GM19324 (cell line): ENCODE results near the gene RHOT2.

ENCODE experiments used
- ATAC-seq: cut with Tn5 transposase; IDR thresholded peaks from one replicate; pipeline ENCODE4 v1.9.1; 2021; ENCODE audit warnings: mild to moderate bottlenecking, moderate library complexity; ENCODE audit not compliant: unreplicated experiment, low FRiP score

RHOT2 gene

DNA sequence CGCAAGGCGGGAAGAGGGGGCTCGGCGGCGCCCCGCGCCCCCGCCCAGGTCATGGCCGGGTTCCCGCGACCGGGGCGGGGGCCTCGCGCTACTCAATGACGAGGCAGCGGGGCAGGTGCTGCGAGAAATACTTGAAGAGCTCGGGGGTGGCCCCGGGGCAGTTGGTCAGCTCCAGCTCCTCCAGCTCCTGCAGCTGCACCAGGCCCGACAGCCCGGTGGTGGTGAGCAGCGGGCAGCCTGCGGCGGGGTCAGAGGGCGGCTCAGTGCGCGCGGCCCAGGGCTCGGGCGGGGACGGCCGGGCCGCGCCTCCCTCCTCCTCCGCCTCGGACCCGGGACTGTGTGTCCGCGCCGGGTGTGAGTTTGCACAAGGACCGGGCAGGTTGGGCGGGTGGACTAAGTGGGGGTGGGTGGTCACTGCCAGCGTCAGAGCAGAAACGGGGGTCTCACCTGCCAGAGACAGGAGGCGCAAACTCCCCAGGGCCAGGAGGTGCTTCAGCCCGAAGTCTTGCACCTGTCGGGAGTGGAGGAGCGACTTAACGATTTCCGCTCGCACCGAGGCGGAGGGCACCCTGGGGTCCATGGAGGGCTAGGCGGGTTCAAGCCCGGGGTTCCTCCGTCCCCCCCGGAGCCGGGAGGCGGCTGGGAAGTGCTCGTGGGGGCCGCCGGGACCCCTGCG, 26.4 kb downstream of the RHOT2 start:
- ATAC-seq: no peak

DNA sequence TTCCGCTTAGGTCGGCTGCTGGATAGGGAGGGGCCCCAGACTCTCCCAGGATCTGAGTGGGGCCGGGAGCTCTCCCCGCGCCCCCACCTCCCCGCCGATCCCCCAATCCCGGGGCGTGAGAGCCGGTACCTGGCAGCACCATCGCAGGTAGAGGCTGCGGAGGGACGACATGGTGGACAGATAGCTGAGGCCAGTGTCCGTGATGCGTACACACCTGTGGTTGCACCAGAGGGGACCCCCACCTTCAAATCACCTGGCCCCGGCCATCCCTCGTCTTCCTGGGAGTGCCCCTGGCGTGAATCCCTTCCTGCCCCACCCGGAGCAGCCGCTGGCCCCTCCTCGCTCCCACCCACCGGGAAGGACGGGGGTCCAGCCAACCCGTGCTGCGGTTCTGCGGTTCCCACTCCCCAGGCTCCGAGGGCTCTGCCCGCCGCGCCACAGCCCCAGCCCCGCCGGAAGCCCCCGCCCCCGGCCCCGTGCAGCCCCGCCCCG, 27.0 kb downstream of the RHOT2 start:
- no peak for ATAC-seq

DNA sequence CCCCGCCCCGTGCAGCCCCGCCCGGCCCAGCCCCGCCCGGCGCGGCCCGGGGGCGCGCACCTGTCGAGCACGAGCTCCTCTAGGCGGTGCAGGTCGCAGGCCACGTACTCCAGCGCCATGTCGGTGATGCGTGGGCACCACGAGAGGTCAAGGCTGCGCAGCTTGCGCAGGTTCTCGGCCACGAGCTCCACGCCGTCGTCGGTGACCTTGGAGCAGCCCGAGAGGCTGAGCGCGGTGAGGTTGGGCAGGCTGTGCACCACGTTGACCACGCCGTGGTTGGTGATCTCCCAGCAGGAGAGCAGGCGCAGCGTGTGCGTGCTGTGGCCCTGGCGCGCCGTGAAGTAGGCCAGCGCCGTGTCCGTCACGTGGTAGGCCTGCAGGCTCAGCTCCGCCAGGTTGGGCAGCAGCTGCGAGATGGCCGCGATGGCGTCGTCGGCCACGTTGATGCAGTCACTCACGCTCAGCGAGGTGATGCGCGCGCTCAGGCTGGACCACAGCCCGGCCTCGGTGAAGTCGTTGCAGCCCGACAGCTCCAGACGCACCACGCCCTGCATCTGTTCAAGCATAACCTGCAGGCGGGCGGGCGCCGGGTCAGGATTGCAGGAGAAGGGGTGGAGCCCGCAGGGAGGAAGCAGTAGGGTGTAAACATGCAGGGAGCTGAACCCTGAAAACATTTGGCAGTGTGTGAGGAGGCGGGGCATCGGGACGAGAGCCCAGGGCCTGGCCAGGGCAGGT, 27.6 kb downstream of the RHOT2 start:
- ATAC-seq: no peak

DNA sequence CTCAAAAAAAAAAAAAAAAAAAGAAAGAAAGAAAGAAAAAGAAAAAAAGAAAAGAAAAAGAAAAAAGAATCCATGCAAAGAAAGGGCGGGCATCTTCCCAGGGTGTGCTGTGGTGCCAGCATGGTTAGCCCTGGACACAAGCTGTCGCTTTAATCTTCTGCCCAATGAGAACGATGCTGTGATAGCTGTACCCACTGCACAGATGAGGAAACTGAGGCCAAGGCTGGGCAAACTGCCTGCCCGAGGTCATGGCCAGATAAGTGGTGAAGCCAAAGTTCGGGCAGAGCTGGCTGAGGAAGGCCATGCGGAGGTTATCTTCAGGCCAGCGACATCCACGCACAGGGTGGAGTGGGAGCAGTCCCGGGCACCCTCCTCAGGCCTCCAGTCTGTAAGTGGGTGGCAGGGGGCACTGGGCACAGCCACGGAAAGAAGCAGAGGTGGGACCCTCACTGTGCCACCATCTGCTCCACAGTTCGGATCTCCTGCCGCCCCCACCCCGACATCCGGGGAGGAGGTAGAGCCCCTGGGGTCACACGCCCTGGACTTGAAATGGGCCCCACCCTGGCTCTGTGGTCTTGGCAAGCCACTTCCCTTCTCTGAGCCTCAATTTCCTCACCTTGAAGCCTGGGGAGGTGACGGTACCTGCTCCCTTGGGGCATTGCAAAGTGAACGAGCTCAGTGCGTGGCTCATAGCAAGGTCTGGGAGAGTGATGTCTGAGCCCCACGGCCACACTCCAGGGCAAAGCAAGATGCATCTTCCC, 31.2 kb downstream of the RHOT2 start:
- no peak for ATAC-seq

DNA sequence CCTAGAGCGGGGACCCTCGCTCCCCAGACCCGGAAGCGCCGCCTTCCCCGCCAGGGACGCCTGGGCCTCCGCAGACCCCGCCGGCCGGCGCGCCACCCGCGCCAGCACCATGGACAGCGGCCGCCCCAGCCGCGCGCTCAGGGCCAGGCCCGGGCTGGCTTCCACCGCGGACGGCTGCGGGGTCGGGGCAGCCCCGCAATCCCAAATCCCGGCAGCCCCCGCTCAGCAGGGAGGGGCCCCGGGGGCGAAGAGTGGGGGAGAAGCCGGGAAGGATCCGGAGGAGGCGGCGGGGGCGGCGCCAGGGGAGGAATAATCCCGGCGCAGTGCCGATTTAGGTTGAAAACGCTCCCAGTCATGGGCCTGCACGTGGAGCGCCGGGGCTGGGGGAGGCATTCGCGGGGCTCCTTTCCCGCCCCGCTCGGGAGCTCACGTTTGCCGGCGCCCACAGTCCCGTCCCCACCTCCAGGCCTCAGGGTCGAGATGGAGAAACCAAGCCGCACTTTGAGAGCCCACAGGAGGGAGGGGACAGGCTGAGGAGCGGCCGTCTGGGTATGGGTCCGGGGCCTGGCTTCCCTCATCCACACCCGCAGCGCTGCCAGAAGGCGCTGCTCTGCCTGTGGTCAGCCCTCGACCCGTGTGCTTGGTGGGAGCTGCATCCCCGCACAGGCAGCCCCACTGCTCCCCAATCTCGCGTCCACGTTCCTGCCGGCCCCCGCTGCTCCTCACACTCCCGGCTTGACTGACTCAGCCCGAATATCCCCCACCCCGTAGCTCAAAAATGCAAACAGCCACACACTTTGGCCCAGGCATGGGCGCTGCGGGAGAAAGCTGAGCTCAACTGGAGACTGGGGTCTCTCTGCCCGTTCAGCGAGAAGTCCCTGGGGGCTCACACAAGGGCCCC, 33.0 kb downstream of the RHOT2 start:
- no peak for ATAC-seq

DNA sequence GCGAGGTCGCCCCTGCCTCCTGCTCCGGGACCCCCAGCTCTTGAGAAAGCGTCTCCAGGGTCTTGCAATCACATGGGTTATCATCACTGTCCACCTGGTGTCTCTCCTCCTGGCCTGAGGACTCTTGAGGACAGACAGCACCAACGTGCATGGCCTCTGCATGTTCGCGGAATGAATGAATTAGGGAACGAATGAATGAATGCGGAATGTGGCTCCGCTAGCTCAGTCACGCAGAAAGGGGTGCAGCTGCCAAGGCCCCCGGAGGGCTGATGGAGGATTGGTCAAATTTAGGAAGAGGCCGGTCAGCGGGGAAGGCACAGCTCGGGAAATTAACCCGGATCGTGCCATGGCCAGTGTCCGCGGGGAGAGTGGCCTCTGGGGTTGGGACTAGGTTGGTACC, 34.4 kb downstream of the RHOT2 start:
- ATAC-seq: no peak

DNA sequence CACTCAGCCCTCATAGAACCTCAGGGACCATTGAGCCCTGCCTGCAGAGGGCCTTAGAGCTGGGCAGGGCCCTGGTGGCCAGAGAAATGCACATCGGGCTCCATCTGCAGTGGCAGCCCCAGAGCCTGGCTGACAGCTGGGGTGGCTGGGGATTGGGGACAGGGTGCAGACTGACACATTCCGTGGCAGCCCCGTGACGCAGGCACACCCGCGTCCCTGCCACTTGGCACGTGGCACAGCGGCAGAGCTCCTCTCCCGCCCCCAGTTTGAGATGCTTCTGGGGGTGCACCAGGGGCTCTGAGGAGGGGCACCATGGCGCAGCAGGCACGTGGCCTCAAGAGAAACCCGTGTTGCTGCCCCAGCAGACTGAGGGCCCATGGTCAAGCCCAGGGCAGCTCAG, 35.5 kb downstream of the RHOT2 start:
- no peak for ATAC-seq

DNA sequence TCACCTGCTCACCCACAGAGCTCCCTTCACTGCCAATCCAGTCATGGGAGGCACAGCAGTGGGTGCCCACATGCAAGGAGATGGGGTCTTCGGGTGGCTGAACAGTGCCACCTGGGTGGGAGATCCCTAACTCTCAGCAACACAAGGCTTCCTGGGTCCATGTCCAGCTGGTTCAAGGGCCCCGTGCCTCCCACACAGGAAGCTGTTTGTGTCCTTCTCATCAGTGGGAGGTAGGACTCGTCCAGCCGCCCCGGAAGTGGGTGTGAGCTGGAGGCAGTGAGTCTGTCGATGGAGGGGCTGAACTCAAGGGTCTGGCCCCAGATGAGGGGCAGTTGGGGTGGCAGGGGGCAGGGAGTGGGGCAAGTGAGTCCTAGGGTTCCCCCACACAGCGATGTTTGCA, 36.1 kb downstream of the RHOT2 start:
- no peak for ATAC-seq

DNA sequence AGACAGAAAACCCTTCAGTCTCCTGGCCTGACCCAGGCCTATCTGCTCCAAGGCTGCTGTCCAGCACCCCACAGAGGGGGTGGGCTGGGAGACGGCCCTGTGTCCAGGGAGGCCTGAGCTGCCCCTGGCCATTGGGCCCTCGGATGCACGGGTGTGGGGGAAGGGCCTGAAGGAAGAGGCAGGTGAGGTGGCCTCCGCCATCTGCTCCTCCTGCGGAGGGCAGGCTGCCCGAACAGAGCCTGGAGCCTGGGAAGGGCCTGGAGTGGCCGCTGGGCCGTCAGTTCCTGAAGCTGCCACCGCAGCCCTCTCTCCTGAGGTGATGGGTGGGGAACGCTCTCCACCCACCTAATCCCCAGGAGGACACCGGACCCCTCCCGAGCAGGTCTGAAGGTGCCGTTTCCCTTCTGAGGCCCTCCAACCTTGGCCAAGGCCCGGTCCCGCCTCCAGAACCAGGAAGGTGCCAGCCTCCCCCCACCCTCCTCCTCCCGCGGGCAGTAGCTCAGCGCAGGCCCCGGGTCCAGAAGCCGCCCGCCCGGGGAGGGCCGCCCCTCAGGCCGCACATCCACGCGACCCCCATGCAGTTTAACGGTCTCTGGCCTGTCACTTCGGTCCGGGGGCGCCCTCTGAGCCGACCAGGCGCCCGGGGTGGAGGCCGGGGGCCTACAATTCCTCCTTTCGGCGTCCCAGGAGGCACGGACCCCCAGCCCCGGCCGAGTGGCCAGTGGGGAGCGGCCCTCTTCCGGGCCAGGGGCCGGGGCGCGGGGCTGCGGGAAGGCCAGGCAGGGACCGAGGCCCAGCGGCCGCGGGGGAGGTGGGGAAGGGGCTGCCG, 36.8 kb downstream of the RHOT2 start:
- ATAC-seq: no peak

DNA sequence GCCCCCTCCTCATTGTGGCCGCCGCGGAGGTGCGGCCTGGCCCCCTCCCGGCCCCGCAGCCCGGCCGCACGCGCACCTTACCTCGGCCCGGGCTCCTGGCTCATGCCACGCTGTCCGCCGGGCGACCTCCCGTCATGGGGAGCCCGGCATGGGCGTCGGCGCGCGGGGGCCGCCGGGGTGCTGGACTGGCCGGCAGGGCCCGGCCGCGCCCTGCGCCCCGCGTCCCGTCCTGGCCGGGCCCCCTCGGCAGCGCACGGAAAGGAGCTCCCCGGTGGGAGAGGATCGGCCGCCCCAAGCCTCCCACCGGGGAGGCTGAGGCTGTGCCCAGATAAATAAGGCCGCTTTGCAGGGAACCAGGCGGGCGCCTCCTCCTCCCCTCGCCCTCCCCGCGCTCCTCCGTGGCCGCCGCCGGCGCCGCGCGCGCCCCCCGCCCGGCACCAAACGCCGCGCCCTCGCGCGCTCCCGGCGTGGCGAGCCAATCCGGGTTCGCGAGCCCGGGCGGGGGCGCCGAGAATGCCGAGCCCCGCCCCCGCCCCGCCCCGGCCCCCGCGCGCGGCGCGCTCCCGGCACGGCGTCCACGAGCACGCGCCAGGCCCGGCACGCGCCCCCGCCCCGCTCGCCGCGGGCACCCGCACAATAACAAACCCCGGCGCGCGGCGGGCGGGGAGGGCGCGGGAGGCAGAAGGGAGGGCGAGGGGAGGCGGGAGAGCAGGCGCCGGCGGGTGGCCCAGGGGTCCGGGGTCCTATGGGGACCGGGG, 37.7 kb downstream of the RHOT2 start, which contains the start of gene FBXL16:
Gene FBXL16 (minus strand): TSS at position 371 of the 758 bp plus-strand sequence. CDS start 8,396 bp downstream, outside the sequence.
- no peak for ATAC-seq

DNA sequence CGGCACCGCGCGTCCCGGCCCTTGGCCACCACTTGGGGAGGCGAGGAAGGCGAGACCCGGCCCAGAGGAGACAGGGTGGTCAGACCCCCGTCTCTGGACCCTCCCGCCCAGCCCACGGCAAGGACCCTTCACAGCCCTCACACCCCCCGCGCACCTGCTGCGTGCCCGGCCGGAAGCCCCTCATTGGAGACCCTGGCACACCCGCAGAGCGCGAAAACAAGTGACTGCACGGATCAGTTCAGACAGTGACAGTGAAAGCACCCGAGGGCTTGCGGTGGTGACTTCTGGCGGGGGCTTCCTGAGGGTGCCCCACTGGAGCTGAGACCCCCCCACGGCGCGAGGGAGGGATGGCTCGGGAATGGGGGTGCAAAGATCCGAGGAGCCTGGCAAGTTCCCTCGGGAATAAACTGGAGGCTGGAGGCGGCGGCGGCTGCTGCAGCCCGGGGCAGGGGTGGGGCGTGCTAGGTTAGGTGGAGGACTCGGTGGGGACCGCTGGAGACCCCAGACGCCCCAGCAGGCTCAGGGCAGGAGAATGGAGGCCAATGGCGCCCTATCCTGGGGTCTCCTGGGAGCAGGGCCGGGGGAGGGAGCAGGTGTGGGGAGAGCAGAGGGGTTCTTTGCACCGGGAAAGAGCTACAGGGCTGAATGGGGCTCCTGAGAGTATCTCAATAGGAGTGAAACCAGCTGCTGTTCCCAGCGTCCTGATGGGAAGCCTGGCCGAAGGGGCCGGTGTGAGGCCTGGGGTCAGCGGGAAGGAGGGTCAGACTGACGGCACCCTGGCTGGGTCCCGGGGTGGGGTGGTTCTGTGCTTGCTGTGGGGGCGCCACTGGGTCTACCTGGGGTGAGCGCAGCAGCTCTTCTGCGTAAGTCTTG, 38.5 kb downstream of the RHOT2 start:
- ATAC-seq: no peak

DNA sequence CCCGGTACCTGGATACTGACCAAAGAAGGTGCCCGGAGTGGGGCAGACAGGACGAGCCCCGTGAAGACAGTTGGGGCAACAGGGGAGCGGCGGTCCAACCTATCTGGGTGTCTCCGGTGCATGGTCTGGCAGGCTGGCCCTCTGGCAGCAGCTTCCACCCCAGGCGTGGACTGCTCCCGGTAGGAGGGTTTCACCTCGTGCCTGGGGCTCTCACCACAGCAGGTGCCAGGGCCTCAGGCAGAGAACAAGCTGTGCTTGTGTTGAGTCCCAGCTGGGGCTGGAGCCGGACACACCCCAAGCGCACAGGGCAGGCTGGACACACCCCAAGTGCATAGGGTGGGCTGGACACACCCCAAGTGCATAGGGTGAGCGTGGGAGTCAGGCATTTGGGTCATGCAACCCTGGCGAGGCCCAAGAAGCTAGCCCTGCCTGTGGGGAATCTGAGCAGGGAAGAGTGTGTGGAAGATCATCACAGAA, 39.2 kb downstream of the RHOT2 start:
- ATAC-seq: no peak

DNA sequence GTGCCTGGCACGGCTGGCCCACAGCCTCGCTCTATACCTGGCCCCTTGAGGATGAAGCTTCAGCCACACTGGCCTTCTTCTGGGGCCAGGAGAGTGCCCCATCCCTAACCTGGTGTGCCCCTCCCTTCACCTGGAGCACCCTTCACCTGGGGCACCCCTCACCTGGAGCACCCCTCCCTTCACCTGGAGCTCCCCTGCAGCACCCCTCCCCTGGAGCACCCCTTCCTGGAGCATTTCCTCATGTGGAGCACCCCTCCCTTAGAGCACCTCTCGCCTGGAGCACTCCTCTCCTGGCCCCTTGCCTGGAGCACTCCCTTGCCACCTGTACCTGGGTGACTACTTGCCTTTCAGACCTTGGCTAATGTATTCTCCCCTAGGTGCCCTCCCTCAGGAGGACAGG, 40.1 kb downstream of the RHOT2 start:
- ATAC-seq: no peak

DNA sequence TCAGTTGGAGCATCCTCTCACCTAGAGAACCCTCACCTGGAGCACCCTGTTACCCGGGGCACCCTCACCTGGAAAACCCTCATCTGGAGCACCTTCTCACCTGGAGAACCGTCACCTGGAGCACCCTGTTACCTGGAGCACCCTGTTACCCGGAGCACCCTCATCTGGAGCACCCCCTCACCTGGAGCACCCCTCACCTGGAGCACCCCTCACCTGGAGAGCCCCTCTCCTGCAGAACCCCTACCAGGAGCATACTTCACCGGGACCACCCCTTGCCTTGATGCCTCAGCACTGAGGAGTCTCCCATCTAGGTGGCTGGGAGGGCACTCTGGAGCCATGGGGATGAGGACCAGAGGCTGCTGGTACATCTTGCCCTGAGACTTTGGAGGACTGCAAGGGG, 41.0 kb downstream of the RHOT2 start:
- ATAC-seq: no peak

DNA sequence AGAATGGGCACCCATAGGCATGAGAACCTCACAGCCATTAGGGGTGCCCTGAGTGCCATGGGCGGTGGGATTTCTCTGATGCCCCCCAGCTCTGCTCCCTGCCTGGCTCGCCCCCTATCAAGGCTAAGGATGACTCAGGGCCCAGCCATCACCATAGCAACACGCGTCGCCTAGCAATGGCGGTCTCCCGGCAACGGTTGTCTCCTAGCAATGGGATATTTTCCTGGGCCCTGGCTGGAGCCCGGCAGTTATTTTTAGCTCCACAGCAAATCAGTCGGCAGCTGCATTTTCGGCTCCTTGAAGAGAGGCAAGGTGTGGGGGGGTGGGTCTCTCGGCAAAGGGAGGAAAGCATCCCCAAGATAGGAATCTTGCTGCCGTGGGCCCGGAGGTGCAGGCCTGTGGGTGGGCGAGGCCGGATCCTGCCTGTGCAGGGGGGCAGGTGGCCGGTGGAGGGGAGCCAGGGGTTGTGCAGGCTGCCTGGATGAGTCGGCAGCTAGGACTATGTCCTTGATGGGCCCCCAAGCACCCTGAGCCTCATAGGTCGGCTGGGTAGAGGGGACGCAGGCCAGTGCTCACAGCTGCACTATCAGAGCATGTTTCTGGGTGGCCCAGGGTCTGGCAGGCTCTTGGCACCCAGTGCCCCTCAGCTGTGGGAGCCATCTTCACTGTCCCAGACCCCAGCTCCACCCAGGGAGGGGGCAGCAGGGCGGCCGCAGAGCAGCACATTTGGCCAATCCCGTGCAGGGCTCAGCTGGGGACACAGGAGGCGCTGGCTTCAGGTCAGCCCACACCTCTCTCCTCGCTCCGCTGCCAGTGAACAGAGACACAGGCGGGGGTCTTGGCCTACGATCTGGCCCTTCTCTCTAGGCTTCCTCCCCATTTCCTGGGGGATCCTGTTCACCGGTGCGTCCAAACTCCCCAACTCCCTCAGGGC, 41.9 kb downstream of the RHOT2 start:
- ATAC-seq: no peak

DNA sequence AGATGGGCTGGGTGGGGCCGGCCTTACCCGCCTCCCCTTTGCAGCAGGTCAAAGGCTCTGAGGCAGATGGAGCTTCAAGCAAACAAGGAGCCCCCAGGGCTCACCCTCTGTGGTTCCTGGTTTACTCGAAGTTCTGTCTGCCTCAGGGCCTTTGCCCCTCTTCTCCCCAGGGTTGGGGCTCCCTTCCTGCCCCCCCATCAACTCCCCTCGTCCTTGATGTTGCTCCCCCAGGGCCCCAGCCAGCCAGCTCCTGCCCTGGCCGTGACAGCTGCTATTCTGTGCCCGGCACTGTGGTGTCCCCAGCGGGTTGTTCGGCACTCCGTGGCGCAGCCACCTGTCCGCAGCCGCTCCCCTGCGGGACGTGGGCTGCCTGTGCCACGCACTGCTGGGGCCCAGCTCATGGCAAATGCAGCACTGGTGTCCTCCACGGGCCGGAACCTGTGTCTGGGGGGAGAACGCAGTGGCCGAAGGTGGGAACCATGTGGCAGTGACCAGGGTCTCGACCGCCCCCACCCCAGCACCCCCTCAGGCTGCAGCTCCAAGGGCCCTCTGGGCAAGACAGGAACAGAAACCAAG, 42.7 kb downstream of the RHOT2 start:
- no peak for ATAC-seq
